Measurements from ENCODE around the gene DNAH7.

- TF ChIP-seq, protein P1, sequence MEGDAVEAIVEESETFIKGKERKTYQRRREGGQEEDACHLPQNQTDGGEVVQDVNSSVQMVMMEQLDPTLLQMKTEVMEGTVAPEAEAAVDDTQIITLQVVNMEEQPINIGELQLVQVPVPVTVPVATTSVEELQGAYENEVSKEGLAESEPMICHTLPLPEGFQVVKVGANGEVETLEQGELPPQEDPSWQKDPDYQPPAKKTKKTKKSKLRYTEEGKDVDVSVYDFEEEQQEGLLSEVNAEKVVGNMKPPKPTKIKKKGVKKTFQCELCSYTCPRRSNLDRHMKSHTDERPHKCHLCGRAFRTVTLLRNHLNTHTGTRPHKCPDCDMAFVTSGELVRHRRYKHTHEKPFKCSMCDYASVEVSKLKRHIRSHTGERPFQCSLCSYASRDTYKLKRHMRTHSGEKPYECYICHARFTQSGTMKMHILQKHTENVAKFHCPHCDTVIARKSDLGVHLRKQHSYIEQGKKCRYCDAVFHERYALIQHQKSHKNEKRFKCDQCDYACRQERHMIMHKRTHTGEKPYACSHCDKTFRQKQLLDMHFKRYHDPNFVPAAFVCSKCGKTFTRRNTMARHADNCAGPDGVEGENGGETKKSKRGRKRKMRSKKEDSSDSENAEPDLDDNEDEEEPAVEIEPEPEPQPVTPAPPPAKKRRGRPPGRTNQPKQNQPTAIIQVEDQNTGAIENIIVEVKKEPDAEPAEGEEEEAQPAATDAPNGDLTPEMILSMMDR (IDR thresholded peaks at IDR 0.05), result no peak
- no peak for TF ChIP-seq POLR2A (IDR thresholded peaks at IDR 0.05)
Observed at GRCh38 chr2:195734395-195734794, 334.2 kb downstream of the DNAH7 start.
